SH-SY5Y (cell line): Measurements from ENCODE around the gene PPP1R16B.

Experiments used
- GATA2 ChIP-seq: IDR thresholded peaks from 2 replicates; pipeline ENCODE4 v1.6.1; 2011; ENCODE audit warnings: mild to moderate bottlenecking, low read depth, low read length
- GATA3 ChIP-seq: IDR thresholded peaks from 2 replicates; pipeline ENCODE4 v1.6.1; 2011; ENCODE audit warnings: low read depth, mild to moderate bottlenecking, low read length, moderate library complexity

DNA sequence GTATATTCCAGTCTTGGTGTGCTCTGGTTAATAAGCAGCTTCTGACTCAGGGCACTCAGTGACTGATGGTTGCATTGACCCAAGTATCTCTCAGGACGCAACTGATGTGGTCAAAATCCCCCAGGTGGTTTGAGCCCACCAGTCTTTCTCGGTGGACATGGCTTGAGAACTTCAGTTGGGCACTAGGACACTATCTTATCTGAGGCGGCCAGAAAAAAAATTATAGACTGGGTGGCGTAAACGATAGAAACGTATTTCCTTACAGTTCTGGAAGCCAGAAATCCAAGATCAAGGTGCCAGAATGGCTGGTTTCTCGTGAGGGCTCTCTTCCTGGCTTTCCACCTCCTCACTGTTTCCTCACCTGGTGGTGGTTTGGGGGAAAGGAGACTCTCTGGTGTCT, 52.2 kb downstream of the PPP1R16B start:
- no peak for TF ChIP-seq GATA3
- no peak for TF ChIP-seq GATA2
